SK-N-MC (cell line): ENCODE data around the gene C1orf116.

ENCODE experiments used
- DNase-seq: peaks from one replicate; pipeline ENCODE4 v3.0.0-alpha.2; 2011; ENCODE audit warnings: low read depth, low spot score
- H3K27ac ChIP-seq: fragments of 200-600 bp; sonication (generic); 2 replicates; pipeline ENCODE4 v1.5.1; 2016; ENCODE audit warnings: mixed run types
- H3K36me3 ChIP-seq: fragments of 200-600 bp; sonication (generic); 2 replicates; pipeline ENCODE4 v1.6.1; 2017; ENCODE audit warnings: antibody characterized with exemption, low read length, mixed read lengths; ENCODE audit not compliant: insufficient read depth
- H3K4me3 ChIP-seq: fragments of 200-600 bp; sonication (generic); 2 replicates; pipeline ENCODE4 v1.5.1; 2016
- H3K9ac ChIP-seq: fragments of 200-600 bp; sonication (generic); 2 replicates; pipeline ENCODE4 v1.8.0; 2017; ENCODE audit warnings: mixed run types, mixed read lengths; ENCODE audit not compliant: insufficient read length
- H3K9me3 ChIP-seq: fragments of 200-600 bp; sonication (generic); 2 replicates; pipeline ENCODE4 v1.6.1; 2017; ENCODE audit warnings: low read depth, mild to moderate bottlenecking, antibody characterized with exemption, low read length, moderate library complexity, mixed read lengths
- EZH2 ChIP-seq: fragments of 200-600 bp; sonication (generic); IDR thresholded peaks from one replicate; pipeline ENCODE4 v1.6.1; 2017; ENCODE audit warnings: antibody characterized with exemption
- FOXP2 ChIP-seq: optimal IDR thresholded peaks from 2 replicates; pipeline ENCODE3; 2011; ENCODE audit warnings: mild to moderate bottlenecking, moderate library complexity; ENCODE audit not compliant: insufficient read depth; ENCODE audit errors: extremely low read length, control extremely low read depth
- POLR2AphosphoS5 ChIP-seq: IDR thresholded peaks from 2 replicates; pipeline ENCODE4 v1.6.1; 2012; ENCODE audit warnings: mild to moderate bottlenecking, low read depth, low read length, borderline replicate concordance

Gene C1orf116

GRCh38 chr1:207013321-207014085 lies 19.1 kb downstream of the C1orf116 start:
- H3K36me3 ChIP-seq: no peaks in the 10 kb centered on the region
- no peaks in the 10 kb centered on the region for H3K9me3 ChIP-seq
- TF ChIP-seq POLR2AphosphoS5 (no peak), FOXP2 (no peak), EZH2 (no peak)
- no peak overlapping the region for H3K27ac ChIP-seq
- no peak for DNase-seq
- no peak overlapping the region for H3K9ac ChIP-seq
- H3K4me3 ChIP-seq: no peak overlapping the region

- TF ChIP-seq EZH2 (no peak), FOXP2 (no peak), POLR2AphosphoS5 (no peak)
- Histone ChIP-seq H3K36me3 (no peaks in the 10 kb centered on the region), H3K4me3 (no peak overlapping the region), H3K9ac (no peak overlapping the region), H3K9me3 (no peaks in the 10 kb centered on the region), H3K27ac (no peak overlapping the region)
- no peak for DNase-seq
Observed at GRCh38 chr1:207010726-207011125, 21.8 kb downstream of the C1orf116 start.

- Histone ChIP-seq H3K36me3 (no peaks in the 10 kb centered on the region), H3K9ac (no peak overlapping the region), H3K4me3 (no peak overlapping the region), H3K27ac (no peak overlapping the region), H3K9me3 (no peaks in the 10 kb centered on the region)
- no peak for TF ChIP-seq FOXP2
- no peak for TF ChIP-seq POLR2AphosphoS5
- no peak for TF ChIP-seq EZH2
- no peak for DNase-seq
Observed at GRCh38 chr1:207009945-207010344, 22.6 kb downstream of the C1orf116 start.

- Histone ChIP-seq H3K4me3 (no peak overlapping the region), H3K9ac (no peak overlapping the region), H3K9me3 (no peaks in the 10 kb centered on the region), H3K36me3 (no peaks in the 10 kb centered on the region), H3K27ac (no peak overlapping the region)
- DNase-seq: no peak
- TF ChIP-seq FOXP2 (no peak), POLR2AphosphoS5 (no peak), EZH2 (no peak)
Observed at GRCh38 chr1:207009182-207009850, 23.2 kb downstream of the C1orf116 start.

GRCh38 chr1:207007352-207008033 lies 25.1 kb downstream of the C1orf116 start:
- DNase-seq: no peak
- no peaks in the 10 kb centered on the region for H3K36me3 ChIP-seq
- TF ChIP-seq EZH2 (no peak), POLR2AphosphoS5 (no peak), FOXP2 (no peak)
- H3K9ac ChIP-seq: no peak overlapping the region
- no peak overlapping the region for H3K27ac ChIP-seq
- H3K9me3 ChIP-seq: no peaks in the 10 kb centered on the region
- no peak overlapping the region for H3K4me3 ChIP-seq

- DNase-seq: no peak
- TF ChIP-seq EZH2: no peak
- no peak overlapping the region for H3K27ac ChIP-seq
- H3K9ac ChIP-seq: no peak overlapping the region
- no peaks in the 10 kb centered on the region for H3K9me3 ChIP-seq
- H3K36me3 ChIP-seq: no peaks in the 10 kb centered on the region
- H3K4me3 ChIP-seq: no peak overlapping the region
Observed at GRCh38 chr1:207006914-207007313, 25.6 kb downstream of the C1orf116 start.

- no peak overlapping the region for H3K9ac ChIP-seq
- H3K9me3 ChIP-seq: no peaks in the 10 kb centered on the region
- H3K27ac ChIP-seq: no peak overlapping the region
- no peak for DNase-seq
- no peak for TF ChIP-seq FOXP2
- no peak for TF ChIP-seq EZH2
- TF ChIP-seq POLR2AphosphoS5: no peak
- no peak overlapping the region for H3K4me3 ChIP-seq
- no peaks in the 10 kb centered on the region for H3K36me3 ChIP-seq
Observed at GRCh38 chr1:207006083-207006482, 26.5 kb downstream of the C1orf116 start.

- H3K36me3 ChIP-seq: no peaks in the 10 kb centered on the region
- no peak overlapping the region for H3K27ac ChIP-seq
- peak; percentile 16 for DNase-seq
- H3K9me3 ChIP-seq: no peaks in the 10 kb centered on the region
- no peak overlapping the region for H3K4me3 ChIP-seq
- no peak overlapping the region for H3K9ac ChIP-seq
- TF ChIP-seq POLR2AphosphoS5 (no peak), FOXP2 (no peak), EZH2 (no peak)
Observed at GRCh38 chr1:207004931-207005830, 27.4 kb downstream of the C1orf116 start.
